Measurements from ENCODE around the gene NUPR1.
A peak's percentile ranks its signal among the peaks of the same experiment; 100 is the strongest.
"Not testable (repeated sequence)": the region's sequence is repeated elsewhere in the genome, so short reads cannot be mapped to it uniquely, and the experiment has no call there.

The NUPR1 gene

GRCh38 chr16:28527100-28527785, 11.5 kb downstream of the NUPR1 start:
- H3K36me3 Mint-ChIP-seq (ENCODE audit: low read depth); H3K27ac Mint-ChIP-seq; H3K4me3 Mint-ChIP-seq; intact Hi-C loops (cut with micrococcal nuclease); H3K9me3 Mint-ChIP-seq; H3K27me3 Mint-ChIP-seq: not testable (repeated sequence)
- H3K4me1 Mint-ChIP-seq (ENCODE audit: low read depth), result peaks cover 19% of the 10 kb centered on the region

GRCh38 chr16:28526201-28527099, 12.3 kb downstream of the NUPR1 start:
- Mint-ChIP-seq H3K9me3 (no peaks in the 10 kb centered on the region), H3K4me1 (ENCODE audit: low read depth) (peaks cover 12% of the 10 kb centered on the region), H3K27ac (no peak overlapping the region), H3K27me3 (no peaks in the 10 kb centered on the region), H3K36me3 (ENCODE audit: low read depth) (no peaks in the 10 kb centered on the region), H3K4me3 (no peak overlapping the region)
- intact Hi-C loops (cut with micrococcal nuclease), result no loop called here

- Mint-ChIP-seq H3K4me1 (ENCODE audit: low read depth) (peaks cover 24% of the 10 kb centered on the region), H3K27ac (peak overlapping the region; percentile 70), H3K27me3 (no peaks in the 10 kb centered on the region), H3K9me3 (no peaks in the 10 kb centered on the region), H3K4me3 (no peak overlapping the region), H3K36me3 (ENCODE audit: low read depth) (no peaks in the 10 kb centered on the region)
- intact Hi-C loops (cut with micrococcal nuclease), result no loop called here
These were observed 14.0 kb downstream of the NUPR1 start for GRCh38 chr16:28524681-28525171.

- Mint-ChIP-seq H3K36me3 (ENCODE audit: low read depth) (no peaks in the 10 kb centered on the region), H3K9me3 (no peaks in the 10 kb centered on the region), H3K4me3 (no peak overlapping the region), H3K27ac (no peak overlapping the region), H3K27me3 (no peaks in the 10 kb centered on the region), H3K4me1 (ENCODE audit: low read depth) (peaks cover 24% of the 10 kb centered on the region)
- intact Hi-C loops (cut with micrococcal nuclease), result no loop called here
These were observed 16.0 kb downstream of the NUPR1 start for GRCh38 chr16:28522792-28523191.

GRCh38 chr16:28521436-28521835, 17.3 kb downstream of the NUPR1 start:
- intact Hi-C loops (cut with micrococcal nuclease), result no loop called here
- Mint-ChIP-seq H3K27me3 (no peaks in the 10 kb centered on the region), H3K27ac (no peak overlapping the region), H3K36me3 (ENCODE audit: low read depth) (no peaks in the 10 kb centered on the region), H3K4me3 (no peak overlapping the region), H3K9me3 (no peaks in the 10 kb centered on the region), H3K4me1 (ENCODE audit: low read depth) (peaks cover 24% of the 10 kb centered on the region)

DNA sequence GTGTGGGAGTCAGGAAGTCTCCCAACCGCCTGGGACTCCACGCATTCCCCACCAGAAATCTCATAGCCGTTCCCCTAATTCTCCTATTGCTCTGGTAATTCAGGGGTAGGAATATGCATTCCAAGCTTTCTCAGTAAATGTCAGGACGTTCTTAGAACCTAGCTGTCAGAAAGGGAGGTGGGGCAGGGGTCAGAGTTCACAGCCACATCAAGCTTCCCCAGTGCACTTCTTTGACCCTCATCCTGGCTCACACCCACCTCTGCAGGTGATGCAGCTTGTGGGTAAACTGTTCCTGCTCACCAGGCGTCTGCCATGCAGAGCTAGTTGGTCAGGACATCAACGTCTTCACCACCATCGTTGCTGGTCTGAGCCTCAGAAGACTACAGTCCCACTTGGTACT, 18.1 kb downstream of the NUPR1 start:
- Mint-ChIP-seq H3K27ac (no peak overlapping the region), H3K36me3 (ENCODE audit: low read depth) (no peaks in the 10 kb centered on the region), H3K4me3 (no peak overlapping the region), H3K9me3 (no peaks in the 10 kb centered on the region), H3K4me1 (ENCODE audit: low read depth) (peaks cover 24% of the 10 kb centered on the region), H3K27me3 (no peaks in the 10 kb centered on the region)
- intact Hi-C loops (cut with micrococcal nuclease), result no loop called here

GRCh38 chr16:28514246-28514645, 24.5 kb downstream of the NUPR1 start:
- H3K4me1 Mint-ChIP-seq (ENCODE audit: low read depth), result peaks cover 11% of the 10 kb centered on the region
- no peak overlapping the region for H3K4me3 Mint-ChIP-seq
- intact Hi-C loops (cut with micrococcal nuclease), result no loop called here
- no peaks in the 10 kb centered on the region for H3K36me3 Mint-ChIP-seq (ENCODE audit: low read depth)
- H3K27ac Mint-ChIP-seq, result no peak overlapping the region
- H3K27me3 Mint-ChIP-seq, result no peaks in the 10 kb centered on the region
- H3K9me3 Mint-ChIP-seq, result no peaks in the 10 kb centered on the region

- H3K4me3 Mint-ChIP-seq, result no peak overlapping the region
- no peaks in the 10 kb centered on the region for H3K9me3 Mint-ChIP-seq
- H3K27me3 Mint-ChIP-seq, result no peaks in the 10 kb centered on the region
- H3K36me3 Mint-ChIP-seq (ENCODE audit: low read depth), result no peaks in the 10 kb centered on the region
- H3K27ac Mint-ChIP-seq, result no peak overlapping the region
- peaks cover 11% of the 10 kb centered on the region for H3K4me1 Mint-ChIP-seq (ENCODE audit: low read depth)
- intact Hi-C loops (cut with micrococcal nuclease), result no loop called here
These were observed 25.1 kb downstream of the NUPR1 start for GRCh38 chr16:28513484-28514181.

GRCh38 chr16:28511801-28512789, 26.7 kb downstream of the NUPR1 start:
- peaks cover 25% of the 10 kb centered on the region for H3K4me1 Mint-ChIP-seq (ENCODE audit: low read depth)
- intact Hi-C loops (cut with micrococcal nuclease), result no loop called here
- no peak overlapping the region for H3K27ac Mint-ChIP-seq
- H3K4me3 Mint-ChIP-seq, result no peak overlapping the region
- no peaks in the 10 kb centered on the region for H3K9me3 Mint-ChIP-seq
- H3K36me3 Mint-ChIP-seq (ENCODE audit: low read depth), result no peaks in the 10 kb centered on the region
- no peaks in the 10 kb centered on the region for H3K27me3 Mint-ChIP-seq

DNA sequence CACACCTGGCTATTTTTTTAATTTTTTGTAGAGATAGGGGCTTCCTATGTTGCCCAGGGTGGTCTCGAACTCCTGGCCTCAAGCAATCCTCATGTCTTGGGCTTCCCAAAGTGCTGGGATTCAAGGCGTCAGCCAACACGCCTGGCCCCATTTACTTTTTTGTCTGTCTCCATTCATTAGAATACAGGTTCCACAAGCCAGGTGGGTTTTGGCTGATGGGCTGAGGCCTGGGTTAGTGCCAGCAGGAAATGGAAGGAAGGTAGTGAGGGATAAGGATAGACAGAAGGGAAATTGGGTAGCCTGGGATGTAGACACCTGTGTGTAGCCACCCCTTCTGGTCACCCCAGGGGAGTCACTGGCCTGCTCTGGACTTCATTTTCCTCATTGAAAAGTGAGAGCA, 27.7 kb downstream of the NUPR1 start:
- Mint-ChIP-seq H3K27me3 (no peaks in the 10 kb centered on the region), H3K36me3 (ENCODE audit: low read depth) (no peaks in the 10 kb centered on the region), H3K4me3 (no peak overlapping the region), H3K4me1 (ENCODE audit: low read depth) (peaks cover 36% of the 10 kb centered on the region), H3K27ac (no peak overlapping the region), H3K9me3 (no peaks in the 10 kb centered on the region)
- intact Hi-C loops (cut with micrococcal nuclease), result no loop called here

DNA sequence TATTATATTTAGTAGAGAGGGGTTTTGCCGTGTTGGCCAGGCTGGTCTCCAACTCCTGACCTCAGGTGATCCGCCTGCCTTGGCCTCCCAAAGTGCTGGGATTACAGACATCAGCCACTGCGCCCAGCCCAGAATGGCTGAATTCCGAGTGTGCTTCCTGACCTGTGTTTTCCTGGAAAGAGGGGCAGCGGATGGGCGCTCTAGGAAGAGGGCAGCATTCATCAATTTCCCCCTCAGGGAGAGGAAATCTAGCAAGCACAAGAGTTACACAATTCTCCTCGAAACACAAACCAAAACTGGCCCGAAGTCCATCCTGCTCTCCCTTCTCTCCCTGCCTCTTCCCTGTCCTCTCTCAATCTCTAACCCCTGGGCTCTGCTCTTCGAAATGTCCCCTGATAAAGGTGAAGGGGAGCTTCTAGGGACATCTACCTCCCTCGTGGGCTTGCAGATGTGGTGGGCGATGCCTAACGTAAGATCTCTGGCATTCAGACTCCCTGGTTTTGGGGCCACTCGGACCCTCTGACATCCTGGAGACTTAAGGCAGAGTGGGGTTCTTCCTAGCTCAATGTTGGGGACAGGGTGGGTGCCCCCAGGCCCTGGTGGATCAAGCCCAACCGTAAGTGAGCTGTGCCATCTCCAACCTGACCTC, 33.2 kb downstream of the NUPR1 start:
- peaks cover 43% of the 10 kb centered on the region for H3K4me1 Mint-ChIP-seq (ENCODE audit: low read depth)
- no peak overlapping the region for H3K4me3 Mint-ChIP-seq
- no peaks in the 10 kb centered on the region for H3K9me3 Mint-ChIP-seq
- no peaks in the 10 kb centered on the region for H3K27me3 Mint-ChIP-seq
- no peaks in the 10 kb centered on the region for H3K36me3 Mint-ChIP-seq (ENCODE audit: low read depth)
- intact Hi-C loops (cut with micrococcal nuclease), result loop anchor here (1.0 kb wide), 1 partner anchor 11 kb away; the partner anchor contains the start of gene APOBR
- H3K27ac Mint-ChIP-seq, result no peak overlapping the region

GRCh38 chr16:28504707-28505404, 33.9 kb downstream of the NUPR1 start:
- Mint-ChIP-seq H3K4me3 (no peak overlapping the region), H3K27ac (no peak overlapping the region), H3K9me3 (no peaks in the 10 kb centered on the region), H3K36me3 (ENCODE audit: low read depth) (no peaks in the 10 kb centered on the region), H3K27me3 (no peaks in the 10 kb centered on the region), H3K4me1 (ENCODE audit: low read depth) (peaks cover 46% of the 10 kb centered on the region)
- intact Hi-C loops (cut with micrococcal nuclease), result no loop called here

Data from dendritic cell treated with granulocyte-macrophage colony-stimulating factor and Interleukin-4, amounts not matched to agents 40 ng/mL and 50 ng/mL, for 4 days (primary cell).